NCI-H748 (cell line): ENCODE measurements around the gene MYO16.

Experiments used
- DNase-seq: peaks from one replicate; lab custom pipeline; 2025; ENCODE audit not compliant: unreplicated experiment; lab: John Stamatoyannopoulos, UW

Gene MYO16

DNA sequence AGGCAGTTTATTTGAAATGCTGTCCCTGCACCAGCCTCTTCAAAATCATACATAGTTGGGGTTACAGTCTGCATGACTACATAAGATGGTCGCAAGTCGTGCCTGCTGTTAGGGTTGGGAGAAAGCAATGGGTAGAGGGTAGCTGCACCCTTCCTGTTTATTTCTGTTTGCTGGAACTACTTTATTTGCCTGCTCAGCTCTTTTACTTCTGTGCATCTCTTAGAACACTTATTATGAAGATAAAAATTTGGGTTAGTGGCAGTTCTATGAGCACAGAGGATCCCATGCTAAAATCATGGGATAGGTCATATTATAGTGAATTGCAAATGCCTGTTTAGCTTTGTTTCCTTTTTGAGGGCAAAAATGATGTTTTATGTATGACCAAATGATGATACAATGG is 160.1 kb downstream of the MYO16 start:
- DNase-seq = no peak

DNA sequence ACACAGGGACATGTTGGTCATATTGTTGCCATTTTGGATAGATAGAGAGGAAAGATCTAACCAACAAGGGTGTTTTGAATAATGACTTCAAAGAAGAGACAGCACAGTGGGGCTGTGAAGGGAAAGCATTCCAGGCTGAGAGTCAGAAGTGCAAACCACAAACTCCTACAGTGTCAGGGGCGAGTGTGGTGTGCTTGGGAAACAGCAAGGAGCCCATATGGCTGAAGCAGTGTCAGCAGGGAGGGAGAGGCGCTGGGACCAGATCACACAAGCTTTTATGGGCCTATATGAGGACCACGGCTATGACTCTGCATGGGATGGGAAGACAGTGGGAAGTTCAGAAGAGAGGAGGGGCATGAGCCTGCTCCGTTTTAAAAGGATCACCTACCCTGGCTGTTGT is 166.4 kb downstream of the MYO16 start:
- no peak for DNase-seq

DNA sequence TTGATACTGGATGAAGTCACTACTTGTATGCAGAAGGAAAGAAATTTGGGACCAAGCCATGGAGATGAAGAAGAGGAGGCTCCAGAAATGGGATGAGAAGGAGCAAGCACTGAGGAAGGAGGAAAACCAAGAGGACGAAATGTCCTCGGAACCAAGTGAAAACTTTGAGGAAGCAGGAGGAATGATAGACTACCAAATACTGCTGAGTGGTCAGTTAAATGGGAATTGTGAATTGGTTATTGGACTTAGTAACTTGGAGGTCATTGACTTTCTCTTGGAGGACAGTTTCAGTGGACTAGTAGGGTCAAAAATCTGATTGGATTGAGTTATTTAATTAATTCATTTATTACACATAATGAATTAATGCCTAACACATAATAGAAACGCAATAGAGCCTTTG is 167.9 kb downstream of the MYO16 start:
- no peak for DNase-seq

DNA sequence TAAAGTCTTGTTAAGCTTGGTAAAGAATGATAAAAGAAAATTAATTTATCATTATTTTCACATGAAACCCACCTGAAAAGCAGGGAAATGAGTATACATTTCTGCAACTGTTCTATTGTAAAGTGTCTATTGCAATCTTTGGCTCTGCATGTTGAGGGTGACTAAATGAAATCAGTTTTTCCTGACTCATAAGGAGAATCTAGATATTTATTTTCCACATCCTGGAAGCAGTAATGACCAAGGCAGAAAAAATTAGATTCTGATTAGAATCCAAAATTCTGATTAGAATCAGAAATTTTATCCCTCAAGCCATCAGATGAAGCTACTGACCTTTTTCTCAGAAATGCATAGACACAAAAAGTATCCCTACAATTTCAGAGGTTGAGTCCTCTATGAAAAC is 178.4 kb downstream of the MYO16 start:
- DNase-seq = no peak

DNA sequence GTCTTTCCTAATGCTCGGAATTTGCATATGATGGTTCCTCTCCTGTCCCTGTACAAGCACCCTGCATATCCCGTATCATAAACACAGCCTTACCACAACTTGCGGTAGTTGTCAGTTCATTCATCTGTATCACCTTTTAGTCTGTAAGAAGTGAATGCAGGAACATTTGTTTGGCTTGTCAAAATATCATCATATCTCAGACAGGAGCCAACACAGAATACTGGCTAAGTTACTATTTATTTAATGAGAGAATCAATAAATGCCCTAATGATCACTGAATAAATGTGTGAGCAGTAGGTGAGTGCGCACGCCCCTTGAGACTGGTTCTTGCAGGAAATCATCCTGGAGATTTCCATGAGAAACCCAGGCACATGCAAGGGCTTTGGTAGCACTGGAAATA is 182.8 kb downstream of the MYO16 start:
- no peak for DNase-seq

DNA sequence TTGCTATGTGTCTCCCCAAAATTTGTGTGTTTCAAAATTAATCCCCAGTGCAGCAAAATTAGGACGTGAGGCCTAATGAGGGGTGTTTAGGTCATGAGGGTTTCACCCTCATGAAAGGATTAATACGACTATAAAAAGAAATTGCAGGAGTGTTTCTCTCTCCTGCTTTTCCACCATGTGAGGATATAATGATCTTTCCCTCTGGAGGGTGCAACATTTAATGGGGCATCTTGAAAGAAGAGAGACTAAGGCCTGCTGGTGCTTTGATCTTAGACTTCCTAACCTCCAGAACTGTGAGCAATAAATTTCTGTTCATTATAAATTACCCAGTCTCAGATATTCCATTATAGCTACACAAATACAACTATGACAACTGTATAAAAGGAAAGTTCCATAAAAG is 183.2 kb downstream of the MYO16 start:
- no peak for DNase-seq

DNA sequence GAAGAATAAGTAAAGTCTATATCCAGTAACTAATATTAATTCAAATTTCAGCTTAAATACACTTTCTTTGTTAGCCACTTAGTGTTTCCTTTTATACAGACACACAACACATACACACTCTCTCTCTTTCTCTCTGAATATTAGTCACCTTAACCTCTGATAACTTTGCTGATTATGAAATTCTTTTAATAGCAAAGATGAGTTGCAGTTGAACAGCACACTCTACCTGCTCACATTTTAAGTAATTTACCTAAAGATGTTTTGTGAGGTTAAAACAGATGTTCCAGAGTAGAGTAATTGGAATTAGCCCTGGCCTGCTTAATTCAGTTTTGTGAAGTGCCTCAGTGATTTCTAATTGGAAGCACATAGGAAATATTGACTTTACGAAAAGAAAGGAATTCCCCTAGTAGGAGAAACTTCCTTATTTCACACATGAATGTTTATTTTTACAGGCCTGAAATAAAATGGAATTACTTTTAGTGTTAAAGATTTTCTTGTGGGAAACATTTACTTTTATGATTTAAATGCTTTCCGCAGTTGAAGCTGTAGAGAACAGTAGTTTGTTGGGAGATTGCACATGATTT is 184.3 kb downstream of the MYO16 start:
- DNase-seq = no peak

DNA sequence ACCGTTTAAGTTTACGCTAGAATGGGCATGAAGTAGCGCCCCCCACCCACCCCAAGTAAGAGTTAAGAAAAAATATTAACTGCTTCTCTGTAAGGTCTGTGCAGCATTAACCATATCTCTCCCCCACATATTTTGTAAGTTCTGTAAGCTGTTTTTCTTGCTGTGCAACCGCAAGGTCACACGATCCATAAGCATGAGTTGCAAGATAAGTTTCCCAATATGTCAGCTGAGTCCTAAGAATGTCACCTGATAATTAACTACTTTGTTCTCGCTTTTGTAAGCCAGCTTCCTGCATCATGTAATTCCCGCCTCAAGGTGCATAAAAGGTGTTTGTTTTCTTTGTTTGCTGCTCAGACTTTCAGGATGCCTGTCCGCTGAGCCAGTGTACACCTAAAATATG is 187.0 kb downstream of the MYO16 start:
- DNase-seq = no peak

DNA sequence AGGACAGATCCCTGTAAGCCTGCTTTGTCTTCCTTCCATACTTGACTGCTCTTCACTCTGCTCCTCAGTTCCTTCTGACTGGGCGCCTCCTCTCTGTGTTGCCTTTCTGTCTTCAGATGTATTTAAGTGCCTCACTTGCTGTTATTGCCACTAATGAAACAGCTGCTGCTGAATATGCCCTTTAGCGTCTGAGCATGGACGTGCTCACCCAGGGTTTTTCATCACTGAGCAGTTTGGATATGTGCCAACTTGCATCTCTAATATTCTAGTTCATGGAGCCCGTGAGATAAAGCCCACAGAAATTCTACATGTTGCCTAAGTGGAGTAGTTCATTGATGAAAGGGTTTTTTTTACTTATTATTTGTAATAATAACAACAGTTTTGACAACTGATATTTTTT is 198.2 kb downstream of the MYO16 start:
- DNase-seq = peak; percentile 50

DNA sequence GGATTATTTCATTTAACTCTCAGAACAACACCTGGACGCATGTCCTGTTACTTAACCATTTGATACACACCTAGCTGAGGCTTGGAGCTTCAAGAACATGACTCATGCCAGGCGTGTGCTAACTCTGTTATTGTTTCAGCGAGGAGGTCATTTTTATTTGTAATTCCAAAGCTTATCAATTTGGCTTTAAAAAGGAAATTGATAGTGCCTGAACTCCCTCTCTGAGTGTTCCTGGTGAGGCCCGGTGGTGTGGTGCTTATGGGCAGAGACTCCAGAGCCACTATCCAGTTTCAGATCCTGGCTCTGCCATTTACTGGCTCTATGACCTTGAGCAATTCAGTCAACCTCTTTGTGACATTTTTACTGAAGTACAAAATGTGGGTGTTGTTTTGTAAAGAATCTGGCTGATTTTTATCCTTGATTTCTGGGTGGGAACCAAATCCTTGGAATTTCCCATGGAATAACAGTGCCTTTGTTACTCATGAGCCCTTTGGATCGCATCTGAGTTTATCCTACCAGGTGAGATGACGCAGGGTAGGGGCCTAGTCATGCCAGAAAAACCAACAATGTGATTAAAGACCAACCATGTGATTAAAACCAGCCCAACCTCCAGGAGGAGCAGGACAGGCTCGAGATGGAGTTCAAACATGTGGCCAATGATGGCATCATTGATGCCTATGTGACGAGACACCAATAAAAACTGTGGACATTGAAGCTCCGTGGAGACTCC is 198.8 kb downstream of the MYO16 start:
- no peak for DNase-seq

DNA sequence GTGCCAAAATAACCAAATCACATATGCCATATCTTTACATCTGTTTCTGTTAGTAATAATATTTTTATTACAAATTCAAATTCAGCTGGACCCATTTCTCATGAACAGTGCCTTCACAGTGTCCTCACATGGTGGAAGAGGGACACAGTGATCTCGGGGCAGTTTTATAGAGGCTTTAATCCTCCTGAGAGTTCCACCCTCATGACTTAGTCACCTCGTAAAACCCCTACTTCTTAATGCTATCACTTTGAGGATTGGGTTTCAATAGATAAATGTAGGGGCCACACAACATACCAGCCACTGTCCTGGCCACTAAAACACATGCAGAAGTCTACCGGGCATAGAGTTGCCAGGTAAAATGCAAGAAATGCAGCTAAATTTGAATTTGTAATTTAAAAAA is 201.5 kb downstream of the MYO16 start:
- DNase-seq = no peak

DNA sequence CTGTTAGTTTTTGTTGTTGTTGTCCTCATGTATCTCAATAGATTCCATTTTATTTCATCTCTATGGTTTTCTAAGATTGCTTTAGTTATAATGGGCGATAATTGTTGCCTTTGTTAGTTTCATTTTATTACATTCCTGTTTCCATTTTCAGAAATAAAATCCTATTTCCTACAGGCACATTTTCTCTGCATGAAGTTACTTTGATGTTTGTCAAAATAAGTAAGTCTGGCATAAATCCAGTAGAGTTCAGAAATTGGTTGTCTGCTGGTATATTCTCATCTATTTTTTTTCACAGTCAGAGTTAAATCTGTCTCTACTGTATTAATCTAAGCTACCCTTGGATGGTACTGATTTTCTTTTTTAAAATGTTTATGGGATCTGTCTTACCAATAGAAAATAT is 204.1 kb downstream of the MYO16 start:
- no peak for DNase-seq

DNA sequence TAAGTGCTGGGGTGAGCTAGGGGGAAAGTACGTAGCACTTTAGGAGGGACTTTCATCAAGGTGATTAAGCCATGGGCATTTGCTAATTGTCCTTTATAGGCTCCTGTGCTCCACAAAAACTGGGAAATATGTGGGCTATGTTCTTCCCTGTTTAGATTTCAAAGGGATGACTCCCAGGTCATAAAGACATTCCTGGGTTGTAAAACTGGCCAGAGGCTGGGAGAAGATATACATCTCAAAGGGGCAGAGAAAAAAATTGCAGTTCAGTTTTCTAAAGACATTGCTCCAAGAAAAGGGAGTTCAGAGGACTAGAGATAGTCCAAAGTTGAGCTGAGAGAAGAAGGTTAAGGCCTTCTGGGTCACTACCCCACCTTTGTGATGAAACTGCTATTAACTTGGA is 204.8 kb downstream of the MYO16 start:
- DNase-seq = no peak

DNA sequence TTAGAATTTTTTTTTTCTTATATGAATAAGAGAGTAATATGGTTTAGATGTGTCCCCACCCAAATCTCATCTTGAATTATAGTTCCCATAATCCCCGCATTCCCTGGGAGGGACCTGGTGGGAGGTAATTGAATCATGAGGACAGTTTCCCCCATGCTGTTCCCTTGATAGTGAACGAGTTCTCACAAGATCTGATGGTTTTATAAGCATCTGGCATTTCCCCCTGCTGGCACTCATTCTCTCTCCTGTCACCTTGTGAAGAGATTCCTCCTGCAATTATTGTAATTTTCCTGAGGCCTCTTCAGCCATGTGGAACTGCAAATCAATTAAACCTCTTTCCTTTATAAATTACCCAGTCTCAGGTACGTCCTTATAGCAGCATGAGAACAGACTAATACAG is 205.7 kb downstream of the MYO16 start:
- peak; percentile 15 for DNase-seq

DNA sequence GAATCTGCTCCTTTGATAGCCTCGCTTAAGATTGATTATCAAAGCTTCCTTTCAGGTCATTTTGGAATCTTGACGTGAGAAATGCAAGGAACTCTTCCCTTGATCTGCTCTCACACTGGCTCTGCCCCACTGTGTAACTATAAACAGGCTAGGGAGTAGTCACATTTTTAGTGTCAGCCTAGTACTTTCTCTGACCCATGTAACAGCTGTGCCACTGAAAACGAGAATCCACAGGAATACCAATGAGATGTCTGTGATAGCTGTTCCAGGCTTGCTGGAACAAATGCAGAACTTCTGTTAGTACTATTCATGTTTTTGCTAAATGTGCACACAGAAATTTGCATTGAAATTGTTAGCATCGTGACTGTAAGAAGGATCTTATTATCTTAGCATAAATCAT is 221.3 kb downstream of the MYO16 start:
- no peak for DNase-seq

DNA sequence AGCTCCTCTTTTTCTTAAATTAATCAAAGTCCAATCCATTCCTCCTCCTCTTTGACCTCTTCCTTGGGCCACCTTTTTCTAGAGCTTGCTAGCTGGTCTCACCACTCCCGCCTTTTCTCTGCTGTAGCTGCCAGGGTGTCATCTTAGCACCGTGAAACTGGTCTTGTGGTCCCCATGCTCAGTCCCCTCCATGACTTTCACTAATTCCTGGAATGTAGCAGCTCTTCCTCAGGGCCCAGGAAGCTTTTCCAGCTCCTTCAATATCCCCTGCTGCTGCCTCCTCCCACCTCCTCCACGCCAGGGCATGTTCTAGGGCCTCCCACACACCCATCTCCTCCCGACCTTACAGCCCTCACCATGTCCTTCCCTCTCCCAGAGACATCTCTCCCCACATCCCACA is 222.2 kb downstream of the MYO16 start:
- no peak for DNase-seq

DNA sequence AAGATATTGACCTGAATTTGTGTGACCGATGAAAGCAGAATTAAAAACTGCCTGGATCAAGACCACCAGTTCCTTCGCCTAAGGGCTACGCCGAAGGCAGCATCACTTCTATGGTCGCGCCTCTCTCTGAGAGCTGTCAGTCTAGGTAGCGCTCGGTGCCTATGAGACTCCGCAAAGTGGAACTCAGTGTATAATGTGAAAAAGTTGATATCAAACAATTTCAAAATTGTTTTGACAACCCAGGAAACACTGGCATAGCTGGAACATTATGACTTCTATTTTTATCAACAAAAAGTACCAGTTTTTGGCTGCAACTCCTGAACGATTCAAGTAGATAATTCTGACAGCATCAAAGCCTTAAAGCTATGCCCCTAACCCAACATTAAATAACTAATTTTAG is 223.6 kb downstream of the MYO16 start:
- DNase-seq = no peak

DNA sequence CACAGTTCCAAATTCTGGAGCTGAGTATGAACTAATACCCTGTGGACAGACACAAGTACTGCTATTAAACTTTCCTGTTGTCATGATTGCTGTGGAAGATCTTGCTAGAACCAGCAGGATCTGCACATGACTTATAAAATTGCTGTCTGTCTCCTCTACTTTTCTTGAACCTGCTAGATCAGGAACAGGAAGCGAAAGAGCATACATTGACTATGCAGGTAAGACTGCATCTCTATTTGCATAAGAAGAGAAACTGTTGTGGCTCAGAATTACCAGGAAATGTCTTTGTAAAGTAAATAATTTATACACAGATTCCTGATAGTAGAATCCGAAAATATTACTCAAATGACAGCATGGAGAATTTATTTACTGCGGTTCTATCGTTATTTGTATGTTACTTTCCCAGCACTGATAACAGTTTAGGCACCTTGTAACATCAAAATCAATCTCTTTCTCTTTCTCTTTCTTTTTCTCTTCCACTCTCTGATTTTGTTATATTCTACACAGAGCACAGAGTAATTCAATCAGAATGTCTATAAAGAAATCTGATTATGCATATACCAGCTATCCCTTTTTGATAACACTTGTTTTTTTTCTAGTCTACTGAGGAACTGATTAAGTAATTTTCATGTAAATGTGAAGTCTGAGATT is 226.5 kb downstream of the MYO16 start:
- DNase-seq = no peak

DNA sequence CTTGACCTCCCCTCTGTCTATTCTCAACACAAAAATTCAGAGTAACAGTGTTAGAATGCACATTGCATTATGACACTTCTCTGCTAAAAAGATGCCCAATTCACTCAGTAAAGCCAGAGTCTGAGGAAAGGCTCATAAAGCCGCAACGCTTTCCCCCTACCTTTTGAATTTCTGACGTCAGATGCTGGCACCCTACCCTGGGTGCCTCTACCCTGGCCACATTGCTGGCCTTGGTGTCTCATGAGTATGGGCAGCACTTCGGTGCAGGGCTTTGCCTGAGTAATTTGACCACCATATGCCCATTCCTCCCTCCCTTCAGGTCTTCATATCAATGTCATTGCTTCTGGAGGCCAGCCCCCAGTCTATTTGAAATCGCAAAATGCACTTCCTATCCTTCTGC is 229.3 kb downstream of the MYO16 start:
- no peak for DNase-seq

DNA sequence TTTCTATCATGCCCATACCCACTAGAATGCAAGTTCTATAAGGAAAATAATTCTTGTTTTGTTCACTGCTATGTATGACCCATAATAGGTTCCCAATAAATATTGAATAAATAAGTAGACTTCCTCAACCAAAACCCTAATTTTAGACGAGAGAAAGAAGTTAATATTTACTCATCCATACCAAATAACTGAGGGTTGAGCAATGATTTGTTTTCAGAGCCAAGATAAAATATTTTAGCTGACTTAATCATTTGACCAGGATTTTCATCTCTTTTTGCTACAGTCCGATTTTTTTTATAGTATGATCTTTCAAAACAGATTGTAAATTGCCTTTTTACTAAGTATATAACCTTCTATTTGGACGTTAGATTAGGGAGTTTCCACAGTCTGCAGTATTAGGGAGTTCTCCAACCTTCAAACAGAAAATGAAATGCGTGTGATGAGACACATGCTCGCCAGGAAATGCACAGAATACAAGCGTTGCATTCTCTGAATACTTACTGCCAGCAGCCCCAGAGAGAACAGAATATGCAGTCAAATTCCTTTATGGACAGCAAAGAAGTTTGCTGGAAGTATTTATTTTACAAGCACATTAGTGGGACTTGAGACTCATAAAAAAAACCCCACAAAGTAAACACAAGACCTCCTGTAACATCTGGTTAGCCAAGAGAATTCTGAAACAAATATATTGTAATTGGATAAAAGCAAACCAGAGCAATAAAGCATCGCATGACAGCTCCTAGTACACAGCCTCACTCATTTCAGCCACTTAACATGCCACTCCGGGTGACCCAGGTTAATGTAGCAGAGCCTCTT is 230.0 kb downstream of the MYO16 start:
- DNase-seq = no peak

DNA sequence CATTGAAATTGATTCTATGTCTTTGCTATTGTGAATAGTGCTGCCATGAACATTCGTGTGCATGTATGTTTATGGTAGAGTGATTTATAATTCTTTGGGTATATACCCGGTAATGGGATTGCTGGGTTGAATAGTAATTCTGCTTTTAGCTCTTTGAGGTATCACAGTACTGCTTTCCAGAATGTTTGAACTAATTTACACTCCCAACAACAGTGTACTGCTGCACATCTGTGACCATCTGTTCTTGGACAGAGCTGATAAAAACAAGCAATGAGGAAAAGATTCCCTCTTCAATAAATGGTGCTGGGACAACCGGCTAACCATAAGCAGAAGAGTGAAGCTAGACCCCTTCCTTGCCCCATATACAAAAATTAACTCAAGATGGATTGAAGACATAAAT is 231.0 kb downstream of the MYO16 start:
- no peak for DNase-seq

DNA sequence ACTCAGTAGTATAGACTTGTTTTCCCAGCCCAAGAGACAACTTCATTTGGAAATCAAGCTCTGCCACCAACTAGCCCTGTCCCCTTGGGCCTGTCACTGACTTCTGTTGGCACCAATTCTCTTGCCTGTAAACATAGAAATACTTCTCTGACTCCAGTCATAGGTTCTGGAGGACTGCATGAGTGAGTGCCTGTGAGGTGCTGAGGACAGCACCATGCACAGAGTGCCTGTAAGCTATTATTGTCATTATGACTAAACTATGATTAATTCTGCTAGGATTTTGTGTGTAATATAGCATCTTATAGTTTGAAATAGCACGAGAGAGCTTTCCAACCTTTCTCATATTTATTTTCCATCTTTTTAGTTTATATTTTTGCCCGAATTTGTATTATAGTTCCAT is 247.9 kb downstream of the MYO16 start:
- no peak for DNase-seq
